COLO668 (cell line): Measurements from ENCODE around the gene XXYLT1.
A peak's percentile ranks its signal among the peaks of the same experiment; 100 is the strongest.
"Not testable (repeated sequence)": the region's sequence is repeated elsewhere in the genome, so short reads cannot be mapped to it uniquely, and the experiment has no call there.

Experiments used
- DNase-seq: peaks from one replicate; lab custom pipeline; 2025; ENCODE audit not compliant: unreplicated experiment; lab: John Stamatoyannopoulos, UW

XXYLT1 gene

GRCh38 chr3:195230244-195230643 lies 40.7 kb downstream of the XXYLT1 start:
- DNase-seq: no peak

DNA sequence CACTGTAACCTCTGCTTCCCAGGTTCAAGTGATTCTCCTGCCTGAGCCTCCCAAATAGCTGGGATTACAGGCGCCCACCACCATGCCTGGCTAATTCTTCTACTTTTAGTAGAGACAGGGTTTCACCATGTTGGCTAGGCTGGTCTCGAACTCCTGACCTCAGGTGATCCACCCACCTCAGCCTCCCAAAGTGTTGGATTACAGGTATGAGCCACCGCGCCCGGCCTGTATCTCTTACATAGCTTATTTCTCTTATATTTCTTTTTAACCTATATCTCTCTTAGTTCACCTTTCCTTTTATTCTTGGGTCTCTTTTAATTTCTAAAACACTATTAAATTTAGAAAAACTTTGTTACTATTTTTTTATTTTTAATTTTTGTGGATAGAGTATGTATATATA lies 42.1 kb downstream of the XXYLT1 start:
- not testable (repeated sequence) for DNase-seq

DNA sequence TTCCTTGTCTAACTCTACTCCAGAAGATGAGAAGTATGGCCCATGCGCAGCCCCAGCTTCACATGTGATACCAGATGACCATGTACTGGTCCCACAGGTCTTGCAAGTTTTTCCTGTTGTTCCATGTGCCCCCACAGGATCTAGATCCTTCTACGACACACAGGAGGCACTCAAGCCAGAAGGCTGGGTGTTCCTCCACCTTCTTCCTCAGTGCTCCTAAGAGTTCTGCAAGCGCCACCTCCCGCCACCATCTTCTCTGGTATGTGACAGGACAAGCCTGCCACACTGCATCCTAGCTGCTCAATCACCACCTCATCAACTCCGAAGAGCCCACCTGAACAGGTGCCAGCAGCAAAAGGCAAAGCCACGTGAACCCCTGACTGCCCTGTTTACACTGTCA lies 43.1 kb downstream of the XXYLT1 start:
- DNase-seq: no peak

GRCh38 chr3:195226900-195227447 lies 44.0 kb downstream of the XXYLT1 start:
- DNase-seq: peak; percentile 8

DNA sequence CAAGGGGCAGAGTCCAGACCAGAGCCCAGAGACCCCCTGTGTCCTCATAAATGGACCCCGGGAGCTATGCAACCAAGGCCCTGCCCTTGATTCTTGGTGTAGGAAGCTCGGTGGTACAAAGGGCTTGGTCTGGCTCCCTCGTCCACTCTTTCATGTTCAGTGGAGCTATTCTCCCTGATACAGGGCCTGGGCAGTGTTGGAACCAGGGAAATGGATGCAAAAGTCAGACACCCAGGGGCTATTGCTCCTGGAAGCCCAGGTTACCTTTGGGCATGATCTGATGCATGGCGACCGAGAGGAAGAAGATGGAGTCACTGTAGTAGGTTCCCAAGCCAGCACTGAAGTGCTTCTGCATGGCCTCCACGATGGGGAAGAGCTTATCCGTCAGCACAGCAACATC lies 44.5 kb downstream of the XXYLT1 start:
- DNase-seq: no peak

GRCh38 chr3:195224980-195225580 lies 45.9 kb downstream of the XXYLT1 start:
- no peak for DNase-seq

- no peak for DNase-seq
Measured at GRCh38 chr3:195224156-195224979, 46.6 kb downstream of the XXYLT1 start.

- DNase-seq: no peak
Measured at GRCh38 chr3:195221876-195222617, 48.9 kb downstream of the XXYLT1 start.

DNA sequence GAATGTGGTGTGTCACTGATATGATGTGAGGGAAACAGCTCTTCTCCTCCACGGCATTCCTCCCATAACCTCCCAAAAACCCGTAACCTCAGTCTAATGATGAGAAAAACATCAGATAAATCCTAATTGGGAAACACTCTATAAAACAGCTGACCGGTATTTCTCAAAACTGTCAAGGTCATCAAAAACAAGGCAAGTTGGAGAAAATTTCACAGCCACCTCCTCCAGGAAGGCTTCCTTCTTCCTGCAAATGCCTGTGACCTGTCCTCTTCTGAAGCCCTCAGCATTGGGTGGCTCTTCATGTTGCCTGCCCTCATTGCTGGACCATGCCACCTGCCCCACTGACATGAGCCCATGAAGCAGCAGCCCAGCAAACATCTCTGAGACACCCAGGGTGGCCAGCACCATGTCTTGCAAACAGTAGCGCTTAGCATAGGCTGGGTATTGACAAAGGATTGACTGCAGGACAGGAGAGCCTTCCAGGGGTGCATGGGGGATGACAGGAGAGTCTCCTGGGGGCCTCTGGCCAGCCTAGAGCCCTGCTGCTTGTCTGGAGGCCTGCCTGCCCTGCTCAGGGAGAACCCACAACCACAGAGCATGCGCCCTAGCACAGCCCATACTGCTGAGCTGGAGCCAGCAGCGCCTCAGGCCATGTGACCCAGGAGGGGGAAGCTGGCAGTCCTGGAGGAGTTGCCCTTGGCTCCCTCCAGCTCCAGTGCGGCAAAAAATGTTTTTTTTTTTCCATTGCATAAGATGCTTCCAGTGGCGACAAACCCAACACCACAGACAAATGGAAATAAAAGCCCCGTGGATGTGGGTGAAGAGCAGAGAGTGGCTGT lies 49.7 kb downstream of the XXYLT1 start:
- no peak for DNase-seq

- DNase-seq: no peak
Measured at GRCh38 chr3:195219351-195220230, 51.4 kb downstream of the XXYLT1 start.

DNA sequence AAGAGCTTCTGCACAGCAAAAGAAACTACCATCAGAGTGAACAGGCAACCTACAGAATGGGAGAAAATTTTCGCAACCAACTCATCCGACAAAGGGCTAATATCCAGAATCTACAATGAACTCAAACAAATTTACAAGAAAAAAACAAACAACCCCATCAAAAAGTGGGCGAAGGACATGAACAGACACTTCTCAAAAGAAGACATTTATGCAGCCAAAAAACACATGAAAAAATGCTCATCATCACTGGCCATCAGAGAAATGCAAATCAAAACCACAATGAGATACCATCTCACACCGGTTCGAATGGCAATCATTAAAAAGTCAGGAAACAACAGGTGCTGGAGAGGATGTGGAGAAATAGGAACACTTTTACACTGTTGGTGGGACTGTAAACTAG lies 52.6 kb downstream of the XXYLT1 start:
- DNase-seq: not testable (repeated sequence)

DNA sequence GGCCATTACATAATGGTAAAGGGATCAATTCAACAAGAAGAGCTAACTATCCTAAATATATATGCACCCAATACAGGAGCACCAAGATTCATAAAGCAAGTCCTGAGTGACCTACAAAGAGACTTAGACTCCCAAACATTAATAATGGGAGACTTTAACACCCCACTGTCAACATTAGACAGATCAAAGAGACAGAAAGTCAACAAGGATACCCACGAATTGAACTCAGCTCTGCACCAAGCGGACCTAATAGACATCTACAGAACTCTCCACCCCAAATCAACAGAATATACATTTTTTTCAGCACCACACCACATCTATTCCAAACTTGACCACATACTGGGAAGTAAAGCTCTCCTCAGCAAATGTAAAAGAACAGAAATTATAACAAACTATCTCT lies 55.4 kb downstream of the XXYLT1 start:
- not testable (repeated sequence) for DNase-seq

GRCh38 chr3:195214381-195214780 lies 56.6 kb downstream of the XXYLT1 start:
- no peak for DNase-seq

- DNase-seq: no peak
Measured at GRCh38 chr3:195213639-195214315, 57.2 kb downstream of the XXYLT1 start.

DNA sequence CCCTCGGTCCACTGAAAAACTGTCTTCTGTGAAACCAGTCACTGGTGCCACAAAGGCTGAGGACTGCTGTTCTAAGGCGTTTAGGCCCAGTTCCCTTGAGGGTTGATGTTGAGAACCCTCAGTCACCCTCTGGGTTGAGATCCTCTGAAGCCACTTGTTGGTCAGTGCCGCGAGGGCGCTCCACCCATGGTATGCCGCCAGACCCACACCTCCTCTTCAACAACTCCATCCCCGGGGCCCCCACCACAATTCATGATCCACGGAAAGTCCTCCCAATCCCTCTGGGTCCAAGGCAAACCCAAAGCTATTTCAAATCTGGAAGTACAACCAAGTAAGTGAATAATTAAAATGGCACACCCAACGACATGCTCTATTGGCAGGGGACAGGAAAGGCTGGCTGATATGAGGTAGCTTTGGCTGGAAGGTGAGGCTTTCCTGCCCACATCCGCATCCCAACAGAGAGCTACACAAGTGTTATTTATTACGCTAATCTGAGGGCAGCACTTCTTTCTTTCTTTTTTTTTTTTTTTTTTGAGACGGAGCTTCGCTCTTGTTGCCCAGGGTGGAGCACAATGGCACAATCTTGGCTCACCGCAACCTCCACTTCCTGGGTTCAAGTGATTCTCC lies 58.1 kb downstream of the XXYLT1 start:
- DNase-seq: no peak

GRCh38 chr3:195212033-195212748 lies 58.8 kb downstream of the XXYLT1 start:
- no peak for DNase-seq

- no peak for DNase-seq
Measured at GRCh38 chr3:195210266-195210973, 60.5 kb downstream of the XXYLT1 start.
